Posterior vena cava (tissue), 2 donors: ENCODE measurements around the gene LY6G6C. TPM values are rescaled to one million over a fixed set of nuclear protein-coding genes. Genes with fewer than 3 reads are reported as not detected.
A peak's percentile ranks its signal among the peaks of the same experiment; 100 is the strongest.

Experiments used
- DNase-seq: peaks from one replicate; pipeline ENCODE4 v3.0.0-alpha.2; 2020; ENCODE audit warnings: low spot score
- intact Hi-C, 2 donors: fragments of 100-400 bp; cut with DNase I; formaldehyde crosslinking; loops; one replicate each; pipeline versions ENCODE4 v1.14.1 to v1.14.2; 2022 to 2023
- long read RNA-seq, 2 donors: library from polyadenylated mRNA; unstranded; transcript quantifications; one replicate each; pipeline ENCODE4 v2.0.0, GENCODE V29; 2020 to 2021
- total RNA-seq, 2 donors: library from RNA; stranded (reverse); fragmentation: NEBNext Ultra II Directional; extraction: Animal tissue kit (Norgen Biotek cat#: 25700); gene quantifications; one replicate each; pipeline ENCODE4 v1.2.1, GENCODE V29; 2021
- donor health status: DM: yes; HTN: yes; CAD: no.
- donor health status: DM: yes; HTN: yes; CAD: no.

Gene LY6G6C
- total RNA-seq = not detected
- long read RNA-seq, donor 1 = 0 reads
- long read RNA-seq, donor 2 = 0 reads

- no peak for DNase-seq
- intact Hi-C loops = loop anchor here in 1 of 2 donors (10.0 kb wide), 2 partner anchors 73 to 717 kb away; partner anchors contain the start of gene VARS1
Measured at GRCh38 chr6:31721351-31722020, at the start of gene LY6G6C. Gene LY6G6C (minus strand): TSS chr6:31721746. CDS start chr6:31721679, 67 bp downstream.

DNA sequence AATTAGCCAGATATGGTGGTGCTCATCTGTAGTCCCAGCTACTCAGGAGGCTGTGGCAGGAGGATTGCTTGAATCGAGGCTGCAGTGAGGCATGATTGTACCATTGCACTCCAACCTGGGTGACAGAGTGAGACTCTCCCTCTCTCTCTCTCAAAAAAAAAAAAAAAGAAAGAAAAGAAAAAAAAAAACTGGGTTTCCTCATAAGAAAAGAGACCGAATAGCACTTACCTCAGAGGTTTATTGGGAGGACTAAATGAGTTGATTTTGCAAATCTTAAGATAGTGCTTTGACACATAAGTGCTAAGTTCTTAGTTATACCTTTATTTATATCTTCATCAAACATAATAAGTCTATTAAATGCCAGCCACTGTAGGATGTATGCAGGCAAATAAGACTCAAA is 49.3 kb upstream of the LY6G6C start:
- DNase-seq = no peak
- intact Hi-C loops = loop anchor here in 1 of 2 donors (10.0 kb wide), 1 partner anchor 1014 kb away; no protein-coding TSS in a partner anchor

DNA sequence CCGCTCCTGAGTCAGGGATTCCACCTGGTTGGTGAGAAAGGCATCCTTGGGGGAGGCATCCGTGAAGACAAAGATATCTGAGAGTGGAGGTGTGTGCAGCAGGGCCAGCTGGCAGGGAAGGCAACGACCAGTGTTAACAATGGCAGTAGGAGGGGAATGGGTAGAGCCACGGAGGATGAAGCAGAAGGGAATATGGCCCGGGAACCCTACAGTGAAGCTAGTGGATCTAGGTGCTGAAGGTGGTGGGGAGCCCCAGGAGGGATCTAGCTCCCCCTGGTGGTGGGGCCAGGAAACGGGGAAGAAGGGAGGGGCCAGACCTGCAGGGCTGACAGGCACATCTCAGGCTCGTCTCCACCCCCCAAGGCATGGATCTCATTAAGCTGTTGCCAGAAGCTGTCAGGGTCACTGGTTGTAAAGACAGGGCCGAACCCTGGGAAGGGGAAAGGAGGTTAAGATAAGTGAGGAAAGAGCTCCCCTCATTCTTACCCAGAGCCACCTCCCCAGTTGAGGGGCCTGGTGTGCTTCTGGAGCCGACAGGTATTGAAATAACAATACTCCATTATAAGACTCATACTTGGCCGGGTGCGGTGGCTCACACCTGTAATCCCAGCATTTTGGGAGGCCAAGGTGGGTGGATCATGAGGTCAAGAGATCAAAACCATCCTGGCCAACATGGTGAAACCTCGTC is 48.3 kb upstream of the LY6G6C start:
- intact Hi-C loops = loop anchor here (5.0 to 10.0 kb wide), 2 partner anchors 62 to 1015 kb away; no protein-coding TSS in a partner anchor
- peak; percentile 91 for DNase-seq

- intact Hi-C loops = loop anchor here in 1 of 2 donors (5.0 kb wide), 1 partner anchor 64 kb away; no protein-coding TSS in a partner anchor
- DNase-seq = no peak
Measured at GRCh38 chr6:31768363-31769257, 47.1 kb upstream of the LY6G6C start.

GRCh38 chr6:31767096-31767645 is 45.6 kb upstream of the LY6G6C start:
- DNase-seq = no peak
- intact Hi-C loops = loop anchor here in 1 of 2 donors (5.0 kb wide), 1 partner anchor 65 kb away; no protein-coding TSS in a partner anchor

DNA sequence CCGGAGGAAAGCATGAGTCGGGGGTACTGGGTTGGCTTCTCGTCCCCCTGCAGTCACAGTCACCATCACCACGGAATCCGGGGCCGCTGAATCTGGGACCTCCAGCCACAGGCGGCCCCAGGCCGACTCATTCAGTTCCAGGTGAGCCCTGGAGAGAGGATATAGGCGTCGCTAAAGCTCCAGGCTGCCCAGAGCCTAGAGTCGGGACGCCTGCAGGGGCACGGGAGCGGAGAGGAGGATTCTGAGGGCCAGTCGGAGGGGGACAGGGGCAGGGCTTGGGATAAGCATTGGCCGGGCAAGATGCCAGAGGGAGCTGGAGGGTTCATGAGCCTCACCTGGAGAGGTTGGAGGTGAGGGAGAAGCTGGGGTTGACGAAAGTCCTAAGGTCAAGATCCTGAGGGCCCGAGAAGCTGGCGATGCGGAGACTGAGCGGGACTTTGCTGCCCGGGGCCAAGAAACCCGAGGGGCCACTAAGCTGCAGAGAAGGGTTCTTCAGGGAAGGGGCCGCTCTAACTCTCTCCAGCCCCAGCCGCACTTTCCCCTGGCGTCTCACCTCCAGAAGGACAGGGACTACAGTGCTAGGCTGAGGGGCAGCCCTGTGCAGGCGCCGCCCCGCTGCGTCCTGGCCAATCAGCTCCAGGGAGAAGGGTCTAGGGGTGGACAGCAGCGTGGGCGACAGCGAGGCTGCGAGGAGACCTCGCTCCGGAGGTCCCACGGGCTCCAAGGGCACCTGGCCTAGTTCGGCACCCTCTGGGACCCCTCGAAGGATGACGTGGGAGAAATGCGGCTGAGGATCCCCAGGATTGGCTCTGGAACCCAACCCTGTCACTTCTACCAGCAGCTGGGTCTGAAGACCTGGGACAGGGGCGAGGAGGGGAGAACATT is 44.6 kb upstream of the LY6G6C start:
- DNase-seq = no peak
- intact Hi-C loops = loop anchor here (1.0 to 5.0 kb wide), 2 partner anchors 48 to 66 kb away; no protein-coding TSS in a partner anchor

GRCh38 chr6:31765559-31765909 is 44.0 kb upstream of the LY6G6C start:
- DNase-seq = no peak
- intact Hi-C loops = loop anchor here in 1 of 2 donors (5.0 kb wide), 1 partner anchor 67 kb away; no protein-coding TSS in a partner anchor

GRCh38 chr6:31764198-31764597 is 42.7 kb upstream of the LY6G6C start:
- intact Hi-C loops = no loop called here

DNA sequence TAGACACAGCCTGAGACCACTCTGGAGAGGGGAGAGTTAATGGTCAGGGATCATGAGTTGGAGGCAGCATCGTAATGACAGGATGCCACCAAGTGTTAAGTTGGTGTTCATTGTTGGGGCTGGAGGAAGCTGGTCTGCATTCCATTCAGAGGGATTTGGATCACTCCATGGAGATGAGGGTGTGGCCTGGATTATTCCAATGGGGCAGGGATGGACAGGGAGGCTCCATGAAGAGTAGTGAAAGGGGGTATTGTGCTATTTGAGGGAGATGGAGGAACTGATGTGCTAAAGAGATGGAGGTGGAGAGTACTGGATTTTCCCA is 42.0 kb upstream of the LY6G6C start:
- intact Hi-C loops = no loop called here

More at GRCh38 chr6:31764198-31764597, 42.7 kb upstream of the LY6G6C start:
- no peak for DNase-seq

GRCh38 chr6:31762878-31763618 is 41.5 kb upstream of the LY6G6C start:
- DNase-seq = no peak
- intact Hi-C loops = no loop called here

More for the DNA sequence above, 42.0 kb upstream of the LY6G6C start:
- no peak for DNase-seq

DNA sequence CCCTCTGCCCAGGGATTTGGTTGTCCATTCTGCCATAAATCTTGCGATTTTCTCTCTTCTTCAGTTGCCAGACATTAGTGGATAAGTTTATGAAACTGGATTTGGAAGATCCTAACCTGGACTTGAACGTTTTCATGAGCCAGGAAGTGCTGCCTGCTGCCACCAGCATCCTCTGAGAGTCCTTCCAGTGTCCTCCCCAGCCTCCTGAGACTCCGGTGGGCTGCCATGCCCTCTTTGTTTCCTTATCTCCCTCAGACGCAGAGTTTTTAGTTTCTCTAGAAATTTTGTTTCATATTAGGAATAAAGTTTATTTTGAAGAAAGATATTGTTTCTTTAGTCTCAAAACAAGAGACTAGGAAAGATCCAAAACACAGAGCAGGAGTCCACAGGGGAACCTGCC is 40.8 kb upstream of the LY6G6C start, which contains the start of gene SAPCD1:
Gene SAPCD1 (plus strand): TSS at position 301 of the 400 bp plus-strand sequence. CDS start 399 bp downstream, outside the sequence.
- intact Hi-C loops = no loop called here
- no peak for DNase-seq

DNA sequence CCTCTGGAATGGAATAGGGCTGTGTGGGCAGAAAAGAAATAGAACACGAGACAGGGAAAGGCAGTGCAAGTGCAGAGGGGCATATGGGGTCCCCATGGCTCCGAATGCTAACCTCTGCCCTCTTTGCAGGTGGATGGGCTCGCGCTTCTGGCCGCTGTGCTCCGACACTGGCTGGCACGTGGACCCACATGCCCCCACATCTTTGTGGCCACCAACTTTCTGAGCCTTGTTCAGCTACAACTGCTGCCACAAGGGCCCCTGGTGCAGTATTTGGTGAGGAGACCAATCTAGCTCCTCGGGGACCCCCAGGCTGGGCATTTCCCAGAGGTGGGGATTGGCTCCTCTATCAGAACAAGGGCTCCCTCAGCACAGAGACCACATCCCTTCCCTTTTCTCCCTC is 39.8 kb upstream of the LY6G6C start:
- intact Hi-C loops = no loop called here
- no peak for DNase-seq

DNA sequence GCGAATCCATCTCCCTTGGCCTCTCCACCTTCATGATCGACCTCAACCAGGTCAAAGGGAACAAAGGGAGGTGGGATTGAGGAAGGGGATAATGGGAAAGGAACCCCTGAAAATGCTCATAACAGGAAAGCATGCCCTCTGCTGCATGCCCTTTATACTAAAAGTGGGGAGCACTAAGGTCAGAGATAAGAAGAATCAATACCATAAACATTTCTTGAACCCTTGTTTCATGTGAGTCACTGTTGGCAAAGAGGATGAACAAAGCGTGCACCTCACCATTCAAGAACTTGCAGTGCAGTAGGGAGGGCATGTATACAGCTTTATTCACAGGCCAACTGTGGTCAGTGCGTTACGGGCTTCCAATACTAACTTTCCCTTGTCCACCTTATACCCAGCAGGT is 39.2 kb upstream of the LY6G6C start:
- intact Hi-C loops = no loop called here
- no peak for DNase-seq

DNA sequence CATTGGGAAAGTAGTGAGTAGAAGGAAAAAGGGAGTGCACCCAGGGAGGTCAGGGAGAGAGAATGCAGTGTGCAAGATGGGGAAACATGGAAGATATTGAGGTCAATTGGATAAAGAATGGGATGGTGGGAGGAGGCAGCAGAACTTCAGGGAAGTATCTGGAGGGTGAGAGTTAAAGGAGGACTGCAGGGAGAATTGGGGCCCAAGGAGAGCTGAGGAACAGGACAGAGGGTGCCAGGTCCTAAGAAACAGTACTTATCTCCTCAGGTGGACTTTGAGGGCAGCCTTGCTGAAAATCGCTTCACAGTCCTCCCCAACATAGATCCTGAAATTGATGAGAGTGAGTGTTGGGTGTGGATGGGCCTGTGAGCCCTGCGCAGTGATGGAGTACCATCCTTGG is 36.7 kb upstream of the LY6G6C start:
- intact Hi-C loops = no loop called here

GRCh38 chr6:31752739-31753319 is 31.3 kb upstream of the LY6G6C start:
- intact Hi-C loops = no loop called here
- DNase-seq = no peak

More for the DNA sequence above, 36.7 kb upstream of the LY6G6C start:
- no peak for DNase-seq

- intact Hi-C loops = no loop called here
Measured at GRCh38 chr6:31750411-31751022, 29.0 kb upstream of the LY6G6C start.

More at GRCh38 chr6:31750411-31751022, 29.0 kb upstream of the LY6G6C start:
- no peak for DNase-seq
